Prostate gland (tissue), 2 donors: ENCODE measurements around the gene TRPM3.

Experiments used
- CTCF ChIP-seq, 4 experiments: fragments of 200-600 bp in 2 of 4; fragments of 450-650 bp in 2 of 4; sonication (generic) in 2 of 4; IDR thresholded peaks; 1 replicate in 3 of 4; 2 replicates in 1 of 4; pipeline ENCODE4 v1.5.1; 2016 to 2019; ENCODE audit warnings: antibody characterized with exemption in 4 of 4, mild to moderate bottlenecking in 2 of 4, moderate library complexity in 2 of 4
- POLR2A ChIP-seq: fragments of 450-650 bp; IDR thresholded peaks from one replicate; pipeline ENCODE4 v1.6.1; 2016; ENCODE audit warnings: antibody characterized with exemption, mild to moderate bottlenecking
- POLR2AphosphoS5 ChIP-seq: sonication (generic); formaldehyde crosslinking; IDR thresholded peaks from one replicate; pipeline ENCODE4 v1.6.1; 2017; ENCODE audit warnings: antibody characterized with exemption

DNA sequence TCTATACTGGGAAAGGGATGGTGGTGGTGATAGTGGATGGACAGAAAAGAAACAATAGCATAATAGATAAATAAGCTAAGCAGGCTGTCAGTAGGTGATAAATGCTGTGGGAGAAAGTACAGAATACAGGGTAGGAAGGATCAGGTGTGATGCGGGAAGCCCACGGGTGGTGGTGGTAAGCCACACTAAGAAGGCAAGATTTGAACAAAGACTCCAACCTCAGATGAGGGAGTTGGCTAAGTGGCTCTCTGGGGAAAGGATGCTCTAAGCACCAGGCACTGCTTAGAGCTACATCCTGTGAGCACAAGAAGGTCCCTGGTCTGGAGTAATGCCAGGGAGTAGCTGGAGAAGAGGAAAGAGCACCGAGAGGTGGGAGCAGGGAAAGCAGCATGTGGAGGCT, 555.4 kb downstream of the TRPM3 start:
- TF ChIP-seq CTCF (IDR thresholded peaks at IDR 0.05) (no peak), POLR2AphosphoS5 (no peak), POLR2A (no peak)
